ENCODE measurements around the gene ADCY10. TPM values are rescaled to one million over a fixed set of nuclear protein-coding genes. Genes with fewer than 3 reads are reported as not detected.

ADCY10 gene
- polyA plus RNA-seq, 3 donors = 0.09 TPM; not detected in 2

DNA sequence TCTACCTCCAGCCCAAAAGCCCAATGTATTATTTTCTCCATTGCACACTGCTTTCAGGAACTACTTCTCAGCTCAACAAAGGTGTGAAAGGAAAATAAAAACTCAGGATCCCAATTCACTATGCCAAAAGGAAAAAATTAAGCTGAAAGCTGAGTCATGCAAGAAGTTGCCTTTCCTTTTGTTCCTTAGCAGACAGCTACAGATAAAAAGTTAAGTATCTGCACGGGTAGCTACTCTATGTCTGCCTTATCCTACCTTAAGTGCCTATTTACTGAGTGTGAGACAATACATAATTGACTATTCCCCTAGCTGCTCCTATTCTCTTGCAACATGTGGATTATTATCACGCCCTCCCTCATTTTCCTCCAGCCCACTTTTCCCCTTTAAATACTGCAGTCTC is 84.1 kb downstream of the ADCY10 start:
- Mint-ChIP-seq H3K9me3 (peaks cover 0 to 4% (median 0%) of the 10 kb centered on the region in 7 donors), H3K4me3 (no peak overlapping the region), H3K36me3 (no peaks in the 10 kb centered on the region), H3K4me1 (peaks cover 4% of the 10 kb centered on the region), H3K27me3 (ENCODE audit: low read depth in 3 of 3) (peaks cover 1 to 2% (median 2%) of the 10 kb centered on the region in 3 donors), H3K27ac (peak overlapping the region in 1 of 7 donors; percentile 15)
- H3K4me3 ChIP-seq (replicated peaks in 1 of 3; ENCODE audit: low read depth in 2 of 3, low read length in 3 of 3) = no peak overlapping the region
- no peak overlapping the region for H3K4me2 ChIP-seq (replicated peaks; ENCODE audit: extremely low read depth, low read length, poor library complexity, severe bottlenecking)
- no CpG with 5 or more reads among the region's 2 CpGs for WGBS (ENCODE audit: insufficient coverage)
- TF ChIP-seq CTCF (IDR thresholded peaks at IDR 0.05) = no peak
- intact Hi-C loops (cut with micrococcal nuclease) = no loop called here
- H4K20me1 ChIP-seq (ENCODE audit: insufficient read depth, low read length) = no peaks in the 10 kb centered on the region
- H3K27me3 ChIP-seq (ENCODE audit: control insufficient read depth in 2 of 2, insufficient read depth in 2 of 2, low read length in 2 of 2) = no peaks in the 10 kb centered on the region
- no peak overlapping the region for H3K9ac ChIP-seq (ENCODE audit: insufficient read depth, low read length, poor library complexity, severe bottlenecking)
- no peaks in the 10 kb centered on the region for H3K36me3 ChIP-seq (replicated peaks in 1 of 2; ENCODE audit: control insufficient read depth in 1 of 2, insufficient read depth in 2 of 2, low read length in 2 of 2)
- no peaks in the 10 kb centered on the region for H3K79me2 ChIP-seq (ENCODE audit: insufficient read depth, low read length)
- DNase-seq = no peak
- no peaks in the 10 kb centered on the region for H3K4me1 ChIP-seq (ENCODE audit: control insufficient read depth in 1 of 2, insufficient read depth in 2 of 2, low read length in 2 of 2)
- no peak overlapping the region for H2AFZ ChIP-seq (ENCODE audit: insufficient read depth, low read depth, low read length, poor library complexity, severe bottlenecking)
- no peaks in the 10 kb centered on the region for H3K9me3 ChIP-seq (replicated peaks in 1 of 2; ENCODE audit: control insufficient read depth in 1 of 2, insufficient read depth in 1 of 2, low read length in 2 of 2)
- H3K27ac ChIP-seq (ENCODE audit: low read depth in 1 of 2, low read length in 2 of 2) = no peak overlapping the region

- Histone ChIP-seq H3K4me1 (ENCODE audit: control insufficient read depth in 1 of 2, insufficient read depth in 2 of 2, low read length in 2 of 2) (no peaks in the 10 kb centered on the region), H3K9me3 (replicated peaks in 1 of 2; ENCODE audit: control insufficient read depth in 1 of 2, insufficient read depth in 1 of 2, low read length in 2 of 2) (no peaks in the 10 kb centered on the region), H2AFZ (ENCODE audit: insufficient read depth, low read depth, low read length, poor library complexity, severe bottlenecking) (no peak overlapping the region), H3K4me2 (replicated peaks; ENCODE audit: extremely low read depth, low read length, poor library complexity, severe bottlenecking) (no peak overlapping the region), H3K79me2 (ENCODE audit: insufficient read depth, low read length) (no peaks in the 10 kb centered on the region), H3K9ac (ENCODE audit: insufficient read depth, low read length, poor library complexity, severe bottlenecking) (no peak overlapping the region), H3K27ac (ENCODE audit: low read depth in 1 of 2, low read length in 2 of 2) (no peak overlapping the region), H3K27me3 (ENCODE audit: control insufficient read depth in 2 of 2, insufficient read depth in 2 of 2, low read length in 2 of 2) (no peaks in the 10 kb centered on the region), H4K20me1 (ENCODE audit: insufficient read depth, low read length) (no peaks in the 10 kb centered on the region), H3K36me3 (replicated peaks in 1 of 2; ENCODE audit: control insufficient read depth in 1 of 2, insufficient read depth in 2 of 2, low read length in 2 of 2) (no peaks in the 10 kb centered on the region), H3K4me3 (replicated peaks in 1 of 3; ENCODE audit: low read depth in 2 of 3, low read length in 3 of 3) (no peak overlapping the region)
- Mint-ChIP-seq H3K4me3 (no peak overlapping the region), H3K27me3 (ENCODE audit: low read depth in 3 of 3) (peaks cover 0 to 2% (median 0%) of the 10 kb centered on the region in 3 donors), H3K9me3 (peaks cover 0 to 2% (median 0%) of the 10 kb centered on the region in 7 donors), H3K4me1 (no peaks in the 10 kb centered on the region), H3K36me3 (no peaks in the 10 kb centered on the region), H3K27ac (no peak overlapping the region)
- DNase-seq = no peak
- intact Hi-C loops (cut with micrococcal nuclease) = no loop called here
- no peak for TF ChIP-seq CTCF (IDR thresholded peaks at IDR 0.05)
- WGBS (ENCODE audit: insufficient coverage) = 97% methylated on average over 3 of the region's 4 CpGs
These were observed 87.8 kb downstream of the ADCY10 start for GRCh38 chr1:167826127-167826526.

Data from CD14-positive monocyte (primary cell).